GM19324 (cell line): Measurements from ENCODE around the gene MAP3K20.
"Not testable (repeated sequence)": the region's sequence is repeated elsewhere in the genome, so short reads cannot be mapped to it uniquely, and the experiment has no call there.

Source experiments
- ATAC-seq: cut with Tn5 transposase; IDR thresholded peaks from one replicate; pipeline ENCODE4 v1.9.1; 2021; ENCODE audit warnings: mild to moderate bottlenecking, moderate library complexity; ENCODE audit not compliant: unreplicated experiment, low FRiP score

The MAP3K20 gene

DNA sequence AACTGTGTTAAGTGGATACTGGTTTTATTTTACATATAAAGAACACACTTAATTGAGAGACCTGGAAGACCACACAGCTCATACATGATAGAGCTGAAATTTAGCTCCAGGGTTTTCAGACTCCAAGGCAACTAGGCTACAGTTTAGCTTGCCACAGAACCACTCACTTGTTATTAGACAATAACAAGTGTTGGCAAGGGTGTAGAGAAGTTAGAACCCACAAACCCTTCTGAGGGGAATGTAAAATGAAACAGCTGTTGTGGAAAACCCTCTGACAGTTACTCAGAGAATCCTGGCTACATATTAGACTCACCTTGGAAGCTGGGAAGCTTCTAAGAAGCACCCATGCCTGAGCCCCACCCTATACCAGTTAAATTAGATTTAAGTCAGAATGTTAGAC lies 75.3 kb downstream of the MAP3K20 start:
- no peak for ATAC-seq

DNA sequence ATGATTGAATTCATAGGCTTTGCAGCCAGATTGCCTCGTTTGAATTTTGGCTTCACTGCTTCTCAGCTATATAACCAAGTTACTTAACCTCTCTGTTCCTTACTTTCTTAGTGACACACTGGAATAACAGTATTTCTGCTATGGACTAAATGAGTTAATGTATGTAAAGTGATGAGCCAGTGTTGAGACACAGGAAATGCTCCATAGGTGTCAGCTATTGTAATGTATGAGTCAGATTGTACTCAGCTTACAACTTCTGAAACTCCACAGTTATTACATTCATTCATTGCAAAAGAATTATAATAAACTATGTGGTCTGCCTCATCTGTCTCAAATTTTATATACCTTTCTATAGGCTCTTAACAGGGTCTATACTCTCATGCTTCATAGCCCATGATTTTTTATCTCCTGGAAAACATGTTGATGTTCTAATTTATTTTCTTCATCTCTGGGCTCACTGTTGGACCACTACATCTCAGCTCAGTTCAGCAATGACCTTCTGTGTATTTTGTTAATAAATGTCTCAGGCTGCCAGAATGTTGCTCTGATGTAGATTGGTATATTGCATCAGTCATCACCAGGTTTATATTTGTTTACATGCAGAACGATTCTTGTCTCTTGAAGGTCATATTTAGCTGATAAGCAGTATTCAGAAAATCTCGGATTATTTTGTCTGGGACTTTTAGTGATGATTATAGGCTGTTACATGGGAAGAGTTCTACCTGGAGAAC lies 76.2 kb downstream of the MAP3K20 start:
- no peak for ATAC-seq

DNA sequence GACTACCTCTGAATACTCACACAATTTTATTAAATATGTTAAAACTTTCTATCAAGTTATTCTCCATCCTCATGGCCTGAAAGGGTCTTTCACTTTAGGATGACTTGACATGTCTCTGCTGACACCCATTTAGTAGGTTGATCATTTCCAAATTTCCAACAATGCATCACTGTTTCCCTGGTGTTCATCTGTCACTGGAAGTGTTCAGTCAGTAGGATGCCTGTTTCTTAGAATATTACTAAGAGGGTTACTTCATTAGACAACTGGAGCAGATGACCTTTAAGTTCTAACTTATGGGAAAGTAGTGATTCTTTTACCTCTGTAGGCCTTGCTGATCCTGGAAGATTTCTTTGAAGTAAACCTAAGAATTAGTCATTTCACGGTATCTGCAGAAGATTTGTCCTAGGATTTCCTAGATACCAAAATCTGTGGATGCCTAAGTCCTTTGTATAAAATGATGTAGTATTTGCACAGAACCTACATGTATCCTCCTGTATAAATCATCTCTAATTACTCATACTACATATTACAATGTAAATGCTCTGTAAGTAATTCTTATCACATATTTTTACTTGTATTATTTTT lies 77.7 kb downstream of the MAP3K20 start:
- no peak for ATAC-seq

DNA sequence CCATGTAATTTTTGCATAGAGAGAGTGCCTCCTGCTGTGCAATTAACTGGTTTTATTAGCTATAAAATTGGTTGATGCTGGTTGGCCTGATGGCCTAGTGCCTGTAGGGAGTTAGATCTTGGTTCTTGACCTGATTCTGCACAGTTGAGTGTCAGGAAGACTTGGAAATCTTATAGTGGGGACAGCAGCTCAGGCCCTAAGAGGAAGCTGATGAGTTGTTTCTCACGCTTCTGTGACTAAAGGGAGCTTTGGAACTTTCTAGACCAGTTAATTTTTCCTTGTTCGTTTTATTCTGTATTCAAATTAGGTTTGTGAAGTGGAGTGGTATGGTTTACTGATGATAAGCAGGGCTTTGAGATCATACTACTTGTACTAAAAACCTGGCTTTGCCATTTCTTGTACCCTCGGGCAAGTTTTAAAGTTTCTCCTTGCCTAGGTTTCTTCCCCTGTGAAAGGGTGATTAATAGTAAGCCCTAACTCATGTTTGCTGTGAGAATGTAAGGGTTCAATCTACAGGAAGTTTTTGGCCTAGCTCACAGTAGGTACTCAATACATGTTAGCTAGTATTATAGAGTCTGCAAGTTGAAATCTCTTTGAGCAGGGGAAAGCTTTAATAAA lies 82.1 kb downstream of the MAP3K20 start:
- no peak for ATAC-seq

- no peak for ATAC-seq
Observed at GRCh38 chr2:173159791-173160463, 84.3 kb downstream of the MAP3K20 start.

DNA sequence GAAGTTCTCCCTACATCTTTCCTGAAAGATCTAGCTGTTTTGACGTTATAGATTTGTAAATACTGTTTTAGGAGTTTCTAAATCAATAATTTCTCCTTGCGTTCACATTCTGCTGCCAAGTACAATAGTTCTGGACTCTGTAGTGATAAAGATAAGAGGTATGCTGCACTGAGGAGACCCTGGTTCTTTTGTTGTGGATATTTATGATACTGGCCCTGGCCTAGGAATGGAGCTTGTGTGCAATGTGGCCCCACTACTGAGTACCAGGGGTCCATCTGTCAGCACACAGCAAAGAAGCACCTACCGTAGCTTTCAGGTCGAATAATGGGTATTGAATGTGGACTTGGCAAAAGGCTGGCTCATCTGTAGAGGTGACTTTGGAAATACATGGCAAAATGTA lies 85.0 kb downstream of the MAP3K20 start:
- ATAC-seq, result no peak

- ATAC-seq, result no peak
Observed at GRCh38 chr2:173161040-173161439, 85.4 kb downstream of the MAP3K20 start.

- ATAC-seq, result no peak
Observed at GRCh38 chr2:173161507-173161906, 85.9 kb downstream of the MAP3K20 start.

DNA sequence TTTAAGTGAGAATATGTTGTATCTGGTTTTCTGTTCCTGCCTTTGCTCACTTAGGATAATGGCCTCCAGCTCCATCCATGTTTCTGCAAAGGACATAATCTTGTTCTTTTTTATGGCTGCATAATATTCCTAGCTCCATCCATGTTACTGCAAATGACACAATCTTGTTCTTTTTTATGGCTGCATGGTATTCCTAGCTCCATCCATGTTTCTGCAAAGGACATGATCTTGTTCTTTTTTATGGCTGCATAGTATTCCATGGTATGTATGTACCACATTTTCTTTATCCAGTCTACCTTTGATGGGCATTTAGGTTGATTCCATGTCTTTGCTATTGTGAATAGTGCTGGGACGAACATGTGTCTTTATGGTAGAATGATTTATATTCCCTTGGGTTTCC lies 87.7 kb downstream of the MAP3K20 start:
- not testable (repeated sequence) for ATAC-seq

DNA sequence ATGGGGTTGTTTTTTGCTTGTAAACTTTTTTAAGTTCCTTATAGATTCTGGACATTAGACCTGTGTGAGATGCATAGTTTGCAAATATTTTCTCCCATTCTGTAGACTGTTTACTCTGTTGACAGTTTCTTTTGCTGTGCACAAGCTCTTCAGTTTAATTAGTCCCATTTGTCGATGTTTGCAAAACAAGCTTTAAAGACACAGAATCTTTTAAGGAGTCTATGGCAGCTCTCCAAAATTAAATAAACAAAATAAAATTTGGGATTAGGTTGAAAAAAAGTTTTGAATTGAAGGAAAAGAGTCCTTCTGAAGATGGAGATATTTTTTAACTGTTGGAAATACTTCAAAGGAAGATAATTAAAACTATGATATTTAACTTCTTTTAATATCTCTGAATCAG lies 88.8 kb downstream of the MAP3K20 start:
- ATAC-seq, result no peak

GRCh38 chr2:173165443-173166238 lies 90.0 kb downstream of the MAP3K20 start:
- ATAC-seq, result no peak

- no peak for ATAC-seq
Observed at GRCh38 chr2:173171321-173171720, 95.7 kb downstream of the MAP3K20 start.

DNA sequence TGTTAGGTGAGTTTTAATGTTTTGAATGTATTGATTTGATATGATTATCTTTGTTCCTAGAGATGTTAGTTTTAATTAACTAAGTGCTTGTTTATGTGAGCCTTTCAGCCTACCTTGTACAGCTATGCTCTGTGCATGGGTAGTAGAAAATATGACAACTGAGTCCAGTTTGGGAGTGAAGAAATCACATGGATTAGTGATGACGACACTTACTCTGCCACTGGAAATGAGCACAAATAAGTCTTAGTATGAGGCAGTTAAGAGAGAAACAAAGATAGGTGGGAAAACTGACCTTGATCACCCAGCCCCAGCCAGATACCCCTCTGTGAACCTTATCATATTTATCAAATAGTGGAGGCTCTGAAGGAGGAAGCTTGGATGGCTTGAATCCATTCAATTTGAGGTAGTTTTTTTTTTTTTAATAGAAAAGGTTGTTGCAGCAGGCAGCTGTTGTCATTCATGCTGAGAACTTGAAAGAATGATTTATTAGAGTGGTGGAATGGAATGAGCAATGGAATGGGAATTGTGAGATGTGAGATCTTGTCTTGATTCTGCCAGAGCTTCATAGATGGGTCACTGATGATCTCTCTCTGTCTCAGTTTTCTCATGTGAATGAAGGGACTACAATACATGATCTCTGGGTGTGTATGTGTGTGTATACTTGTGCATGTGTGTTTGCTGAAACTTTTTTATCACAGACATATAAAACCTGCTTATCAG lies 96.4 kb downstream of the MAP3K20 start:
- no peak for ATAC-seq

GRCh38 chr2:173174339-173174738 lies 98.7 kb downstream of the MAP3K20 start:
- not testable (repeated sequence) for ATAC-seq

GRCh38 chr2:173175222-173175621 lies 99.6 kb downstream of the MAP3K20 start:
- ATAC-seq, result no peak

DNA sequence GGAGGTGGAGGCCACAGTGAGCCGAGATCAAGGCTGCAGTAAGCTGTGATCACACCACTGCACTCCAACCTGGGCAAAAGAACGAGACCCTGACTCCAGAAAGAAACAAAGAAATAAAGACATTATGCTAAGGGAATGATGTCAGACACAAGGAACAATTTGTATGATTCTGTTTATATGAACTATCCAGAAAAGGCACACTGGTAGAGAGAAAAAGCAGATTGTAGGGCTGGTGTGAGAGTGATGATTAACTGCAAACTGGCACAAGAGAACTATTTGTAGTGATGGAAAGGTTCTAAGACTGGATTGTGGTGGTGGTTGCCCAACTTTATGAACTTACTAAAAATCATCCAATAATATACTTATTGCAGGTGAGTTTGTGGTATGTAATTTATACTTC lies 106.3 kb downstream of the MAP3K20 start:
- no peak for ATAC-seq

DNA sequence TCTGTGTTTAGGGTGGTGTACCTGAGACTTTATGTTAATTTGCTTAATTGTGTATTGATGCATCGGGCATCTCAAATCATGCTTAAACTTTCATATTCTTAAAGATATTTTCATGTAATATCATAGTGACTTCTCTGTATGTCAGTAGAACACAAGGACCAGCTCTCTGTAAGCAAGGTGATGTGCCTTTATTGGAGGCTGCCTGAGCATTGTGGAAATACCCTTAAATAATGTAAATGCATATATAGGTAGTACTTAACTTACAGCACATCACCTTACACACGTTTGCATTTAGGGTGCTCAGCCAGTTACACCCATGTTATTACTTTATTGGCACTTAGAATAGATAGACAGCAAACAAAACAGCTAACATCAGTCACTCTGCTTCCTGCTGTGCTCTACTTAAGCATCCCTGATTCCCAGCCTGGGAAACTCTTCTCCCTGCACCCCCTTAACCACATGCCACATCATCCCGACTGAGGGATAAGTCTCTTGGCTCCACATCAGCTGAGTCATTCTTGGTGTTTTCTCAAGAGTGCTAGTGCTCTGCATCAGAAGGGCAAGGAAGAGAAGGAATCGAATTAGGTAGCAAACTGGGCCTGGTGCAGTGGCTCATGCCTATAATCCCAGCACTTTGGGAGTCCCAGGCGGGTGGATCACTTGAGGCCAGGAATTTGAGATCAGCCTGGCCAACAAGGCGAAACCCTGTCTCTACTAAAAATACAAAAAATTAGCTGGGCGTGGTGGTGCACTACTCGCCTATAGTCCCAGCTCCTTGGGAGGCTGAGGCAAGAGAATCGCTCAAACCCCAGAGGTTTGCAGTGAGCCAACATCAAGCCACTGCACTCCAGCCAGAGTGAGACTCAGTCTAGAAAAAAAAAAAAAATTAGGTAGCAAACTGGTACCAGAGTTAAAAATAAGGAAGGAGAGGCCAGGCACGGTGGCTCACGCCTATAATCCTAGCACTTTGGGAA lies 108.7 kb downstream of the MAP3K20 start:
- ATAC-seq, result no peak

GRCh38 chr2:173185437-173185836 lies 109.8 kb downstream of the MAP3K20 start:
- ATAC-seq, result no peak
